Measurements from ENCODE around the gene MGAM2.

Gene MGAM2

GRCh38 chr7:142138996-142139395 lies 27.5 kb downstream of the MGAM2 start:
- no peak overlapping the region for H3K27ac Mint-ChIP-seq
- TF ChIP-seq CTCF (IDR thresholded peaks at IDR 0.05), result no peak

GRCh38 chr7:142139597-142140400 lies 28.3 kb downstream of the MGAM2 start:
- no peaks in the 10 kb centered on the region for H3K9me3 Mint-ChIP-seq
- TF ChIP-seq CTCF (IDR thresholded peaks at IDR 0.05), result no peak
- no peak overlapping the region for H3K4me3 Mint-ChIP-seq
- no peak overlapping the region for H3K27ac Mint-ChIP-seq
- no peaks in the 10 kb centered on the region for H3K36me3 Mint-ChIP-seq (ENCODE audit: low read depth)
- no peaks in the 10 kb centered on the region for H3K4me1 Mint-ChIP-seq
- peaks cover 4% of the 10 kb centered on the region for H3K27me3 Mint-ChIP-seq (ENCODE audit: low read depth, poor library complexity)
- DNase-seq, result no peak

More at GRCh38 chr7:142138996-142139395, 27.5 kb downstream of the MGAM2 start:
- Mint-ChIP-seq H3K9me3 (no peaks in the 10 kb centered on the region), H3K36me3 (ENCODE audit: low read depth) (no peaks in the 10 kb centered on the region), H3K4me1 (no peaks in the 10 kb centered on the region), H3K27me3 (ENCODE audit: low read depth, poor library complexity) (peaks cover 4% of the 10 kb centered on the region), H3K4me3 (no peak overlapping the region)
- no peak for DNase-seq

GRCh38 chr7:142140401-142140959 lies 29.0 kb downstream of the MGAM2 start:
- H3K36me3 Mint-ChIP-seq (ENCODE audit: low read depth), result no peaks in the 10 kb centered on the region
- no peak overlapping the region for H3K27ac Mint-ChIP-seq
- H3K4me3 Mint-ChIP-seq, result no peak overlapping the region
- no peak for TF ChIP-seq CTCF (IDR thresholded peaks at IDR 0.05)
- DNase-seq, result no peak
- no peaks in the 10 kb centered on the region for H3K9me3 Mint-ChIP-seq
- H3K4me1 Mint-ChIP-seq, result no peaks in the 10 kb centered on the region
- H3K27me3 Mint-ChIP-seq (ENCODE audit: low read depth, poor library complexity), result peaks cover 3% of the 10 kb centered on the region

- TF ChIP-seq CTCF (IDR thresholded peaks at IDR 0.05), result no peak
- H3K27me3 Mint-ChIP-seq (ENCODE audit: low read depth, poor library complexity), result no peaks in the 10 kb centered on the region
- H3K9me3 Mint-ChIP-seq, result no peaks in the 10 kb centered on the region
- no peaks in the 10 kb centered on the region for H3K4me1 Mint-ChIP-seq
- DNase-seq, result no peak
- H3K36me3 Mint-ChIP-seq (ENCODE audit: low read depth), result no peaks in the 10 kb centered on the region
- no peak overlapping the region for H3K27ac Mint-ChIP-seq
- no peak overlapping the region for H3K4me3 Mint-ChIP-seq
Observed at GRCh38 chr7:142142702-142143101, 31.2 kb downstream of the MGAM2 start.

- peaks cover 4% of the 10 kb centered on the region for H3K4me1 Mint-ChIP-seq
- no peak overlapping the region for H3K4me3 Mint-ChIP-seq
- no peaks in the 10 kb centered on the region for H3K36me3 Mint-ChIP-seq (ENCODE audit: low read depth)
- TF ChIP-seq CTCF (IDR thresholded peaks at IDR 0.05), result no peak
- no peaks in the 10 kb centered on the region for H3K27me3 Mint-ChIP-seq (ENCODE audit: low read depth, poor library complexity)
- no peaks in the 10 kb centered on the region for H3K9me3 Mint-ChIP-seq
- no peak overlapping the region for H3K27ac Mint-ChIP-seq
- DNase-seq, result no peak
Observed at GRCh38 chr7:142146124-142146523, 34.6 kb downstream of the MGAM2 start.

GRCh38 chr7:142150356-142150755 lies 38.8 kb downstream of the MGAM2 start:
- H3K36me3 Mint-ChIP-seq (ENCODE audit: low read depth), result no peaks in the 10 kb centered on the region
- H3K9me3 Mint-ChIP-seq, result no peaks in the 10 kb centered on the region
- no peak for TF ChIP-seq CTCF (IDR thresholded peaks at IDR 0.05)
- peaks cover 20% of the 10 kb centered on the region for H3K4me1 Mint-ChIP-seq
- H3K27me3 Mint-ChIP-seq (ENCODE audit: low read depth, poor library complexity), result no peaks in the 10 kb centered on the region
- H3K4me3 Mint-ChIP-seq, result no peak overlapping the region
- H3K27ac Mint-ChIP-seq, result no peak overlapping the region
- no peak for DNase-seq
